Stimulated activated naive CD8-positive, alpha-beta T cell treated with anti-CD3 and anti-CD28 coated beads, Interleukin-15, amount 100 ng/mL, for 72 hours (primary cell): Measurements from ENCODE around the gene RAB14.
A peak's percentile ranks its signal among the peaks of the same experiment; 100 is the strongest.

Source experiments
- ATAC-seq: fragments of 150-1000 bp; cut with Tn5 transposase; 2 replicates; pipeline ENCODE4 v1.10.0; 2021; ENCODE audit warnings: mild to moderate bottlenecking, moderate library complexity
- DNase-seq, 2 donors: peaks; one replicate each; pipeline ENCODE4 v3.0.0; 2021 to 2022
- H3K27ac Mint-ChIP-seq, 2 donors: one replicate each; pipeline ENCODE4 v1.8.0; 2022; ENCODE audit warnings: mild to moderate bottlenecking in 2 of 2, mixed read lengths in 2 of 2, moderate library complexity in 2 of 2
- H3K27me3 Mint-ChIP-seq: one replicate; pipeline ENCODE4 v1.8.0; 2022; ENCODE audit warnings: mixed read lengths
- H3K4me1 Mint-ChIP-seq: one replicate; pipeline ENCODE4 v1.8.0; 2022; ENCODE audit warnings: mild to moderate bottlenecking, mixed read lengths
- H3K4me3 Mint-ChIP-seq, 2 donors: one replicate each; pipeline ENCODE4 v1.8.0; 2022; ENCODE audit warnings: mild to moderate bottlenecking in 2 of 2, mixed read lengths in 2 of 2, moderate library complexity in 1 of 2
- H3K9me3 Mint-ChIP-seq, 2 donors: one replicate each; pipeline ENCODE4 v1.8.0; 2022; ENCODE audit warnings: mixed read lengths in 2 of 2

RAB14 gene

DNA sequence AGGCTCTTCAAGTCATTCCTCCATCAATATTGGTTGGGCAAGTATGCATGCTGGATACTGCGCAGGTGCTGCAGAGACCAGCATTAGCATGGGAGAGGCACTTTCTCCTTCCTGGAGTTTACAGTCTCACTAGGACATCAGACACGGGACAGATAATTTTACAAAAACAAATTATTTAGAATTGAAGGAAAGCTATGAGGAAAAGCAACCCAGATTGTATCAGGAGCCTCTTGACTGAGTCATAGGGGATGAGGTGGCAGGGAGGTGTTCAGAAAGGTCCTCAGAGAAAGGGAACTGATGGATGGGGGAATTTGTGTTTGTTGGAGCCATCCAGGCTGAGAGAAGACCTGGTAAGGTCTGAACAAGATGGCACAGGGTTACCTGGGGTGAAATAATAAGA, 24.5 kb upstream of the RAB14 start:
- ATAC-seq (no peak), DNase-seq (no peak)
- Mint-ChIP-seq H3K9me3 (no peaks in the 10 kb centered on the region), H3K27ac (no peak overlapping the region), H3K27me3 (no peaks in the 10 kb centered on the region), H3K4me3 (no peak overlapping the region), H3K4me1 (no peaks in the 10 kb centered on the region)

DNA sequence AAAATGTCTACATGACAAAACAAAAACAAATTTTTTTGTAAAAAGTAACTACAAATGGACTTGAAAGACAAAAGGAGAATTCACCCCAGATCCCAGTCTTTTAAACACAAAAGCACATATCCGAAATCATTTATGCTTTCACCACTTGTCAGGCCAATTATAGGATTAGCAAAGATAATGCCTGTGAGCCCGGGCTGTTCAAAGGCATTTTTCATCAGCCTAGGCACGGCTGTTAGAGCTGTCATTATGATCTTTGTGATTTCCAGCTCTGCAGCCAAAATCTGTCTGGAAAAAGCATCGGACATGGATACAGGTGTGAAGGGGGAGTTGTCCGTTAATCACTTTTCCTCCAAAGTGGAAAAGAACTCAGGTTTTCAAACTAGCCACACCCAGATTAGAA, 23.6 kb upstream of the RAB14 start:
- H3K27ac Mint-ChIP-seq, result no peak overlapping the region
- ATAC-seq, result no peak
- peaks cover 3% of the 10 kb centered on the region for H3K4me1 Mint-ChIP-seq
- H3K4me3 Mint-ChIP-seq, result no peak overlapping the region
- DNase-seq, result no peak
- H3K27me3 Mint-ChIP-seq, result no peaks in the 10 kb centered on the region
- no peaks in the 10 kb centered on the region for H3K9me3 Mint-ChIP-seq

DNA sequence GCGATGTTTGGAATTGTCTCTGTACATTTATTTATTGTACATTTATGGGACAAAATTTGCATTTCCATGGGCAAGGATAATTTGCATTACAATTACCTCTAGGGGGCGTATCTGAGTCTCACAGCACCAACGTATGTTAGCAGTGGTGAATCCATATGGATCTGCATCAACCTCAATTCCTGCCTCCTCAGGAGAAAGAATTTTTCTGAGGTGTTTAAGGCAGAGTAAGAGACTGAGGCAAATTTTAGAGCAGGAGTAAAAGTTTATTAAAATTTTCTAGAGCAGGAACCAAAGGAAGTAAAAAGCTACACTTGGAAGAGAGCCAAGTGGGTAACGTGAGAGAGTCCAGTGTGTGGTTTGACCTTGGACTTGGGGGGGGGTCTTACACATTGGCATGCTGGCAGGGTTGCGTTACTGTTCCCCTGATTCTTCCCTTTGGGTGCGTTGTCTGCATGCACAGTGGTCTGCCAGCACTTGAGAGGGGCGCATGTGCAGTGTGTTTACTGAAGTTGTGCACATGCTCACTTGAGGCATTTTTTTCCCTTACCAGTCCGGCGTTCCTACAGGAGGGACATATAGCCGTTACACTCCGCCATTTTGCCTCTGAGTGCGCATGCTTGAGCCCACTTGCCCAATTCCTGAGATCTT, 21.0 kb upstream of the RAB14 start:
- no peak overlapping the region for H3K4me3 Mint-ChIP-seq
- ATAC-seq (no peak), DNase-seq (no peak)
- H3K9me3 Mint-ChIP-seq, result no peaks in the 10 kb centered on the region
- H3K27me3 Mint-ChIP-seq, result no peaks in the 10 kb centered on the region
- H3K4me1 Mint-ChIP-seq, result peaks cover 19% of the 10 kb centered on the region
- H3K27ac Mint-ChIP-seq, result no peak overlapping the region

DNA sequence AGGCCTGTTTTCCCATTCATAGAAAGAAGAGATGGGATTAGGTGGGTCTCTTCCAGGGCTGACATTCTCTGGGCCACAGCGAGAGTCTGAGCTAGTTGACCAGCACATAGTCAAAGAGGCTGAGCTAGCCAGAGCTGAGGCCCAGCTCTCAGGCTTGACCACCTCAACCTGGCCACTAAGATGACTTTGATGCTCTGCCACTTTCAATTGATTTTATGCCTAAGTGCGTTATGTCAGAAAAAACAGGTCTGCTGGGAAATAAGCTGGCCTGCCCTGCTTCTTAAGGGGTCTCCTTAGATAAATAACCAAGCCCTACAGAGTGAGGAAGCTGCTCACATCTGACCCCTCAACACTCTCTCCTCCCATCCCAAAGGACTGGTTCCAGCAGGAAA, 20.0 kb upstream of the RAB14 start:
- DNase-seq, result no peak
- Mint-ChIP-seq H3K9me3 (no peaks in the 10 kb centered on the region), H3K27ac (no peak overlapping the region), H3K4me1 (peaks cover 20% of the 10 kb centered on the region), H3K4me3 (no peak overlapping the region), H3K27me3 (no peaks in the 10 kb centered on the region)
- no peak for ATAC-seq

DNA sequence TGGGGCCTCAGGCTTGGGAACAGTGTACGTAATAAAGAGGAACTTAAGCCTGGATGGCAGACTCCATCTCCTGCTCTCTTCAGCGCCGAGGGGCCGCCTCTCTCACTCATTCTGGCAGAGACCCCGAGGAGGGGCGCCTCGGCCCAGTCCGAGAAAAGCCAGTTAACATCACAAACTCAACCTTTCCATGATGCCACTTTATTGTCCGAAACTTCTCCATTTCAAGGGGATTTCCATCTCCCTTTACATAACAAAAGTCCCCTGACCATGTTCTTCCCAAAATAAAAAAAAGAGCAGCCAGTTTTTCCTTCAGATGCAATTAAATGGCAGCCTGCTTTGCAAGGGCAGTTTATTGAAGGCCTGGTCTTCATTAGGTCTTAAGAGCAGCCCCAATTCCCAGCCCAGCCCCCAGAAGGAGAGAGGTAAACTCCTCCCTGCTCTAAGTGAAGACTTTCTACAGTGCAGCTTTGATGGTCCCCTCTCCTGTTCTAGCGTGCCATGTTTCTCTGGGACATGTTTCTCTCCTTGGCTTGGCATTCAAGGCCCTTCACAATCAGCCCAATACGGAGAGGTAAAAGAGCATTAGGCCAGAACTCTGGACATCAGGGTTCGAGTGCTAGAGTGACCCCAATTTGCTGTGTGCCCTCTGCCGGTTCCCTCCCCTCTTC, 19.5 kb upstream of the RAB14 start:
- Mint-ChIP-seq H3K4me3 (no peak overlapping the region), H3K27me3 (no peaks in the 10 kb centered on the region), H3K4me1 (peaks cover 25% of the 10 kb centered on the region), H3K27ac (no peak overlapping the region), H3K9me3 (no peaks in the 10 kb centered on the region)
- ATAC-seq (no peak), DNase-seq (no peak)

DNA sequence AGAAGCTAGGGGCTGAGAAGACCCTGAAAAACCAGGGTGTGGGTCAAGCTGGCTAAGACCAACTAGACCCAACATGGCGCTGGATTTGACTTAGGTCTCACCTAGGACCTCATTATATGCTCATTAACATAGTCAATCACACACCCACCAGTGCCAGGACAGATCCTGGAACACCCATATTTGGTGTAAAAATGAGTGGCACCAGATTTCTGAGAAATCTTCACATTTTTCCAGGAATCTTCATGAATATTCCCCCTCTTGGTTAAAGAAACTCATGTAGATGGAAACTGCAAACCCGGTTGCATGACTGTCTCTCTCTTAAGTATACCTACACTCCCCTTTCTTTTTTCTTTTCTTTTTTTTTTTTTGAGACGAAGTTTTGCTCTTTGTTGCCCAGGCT, 17.9 kb upstream of the RAB14 start:
- Mint-ChIP-seq H3K27me3 (no peaks in the 10 kb centered on the region), H3K4me1 (peaks cover 26% of the 10 kb centered on the region)

DNA sequence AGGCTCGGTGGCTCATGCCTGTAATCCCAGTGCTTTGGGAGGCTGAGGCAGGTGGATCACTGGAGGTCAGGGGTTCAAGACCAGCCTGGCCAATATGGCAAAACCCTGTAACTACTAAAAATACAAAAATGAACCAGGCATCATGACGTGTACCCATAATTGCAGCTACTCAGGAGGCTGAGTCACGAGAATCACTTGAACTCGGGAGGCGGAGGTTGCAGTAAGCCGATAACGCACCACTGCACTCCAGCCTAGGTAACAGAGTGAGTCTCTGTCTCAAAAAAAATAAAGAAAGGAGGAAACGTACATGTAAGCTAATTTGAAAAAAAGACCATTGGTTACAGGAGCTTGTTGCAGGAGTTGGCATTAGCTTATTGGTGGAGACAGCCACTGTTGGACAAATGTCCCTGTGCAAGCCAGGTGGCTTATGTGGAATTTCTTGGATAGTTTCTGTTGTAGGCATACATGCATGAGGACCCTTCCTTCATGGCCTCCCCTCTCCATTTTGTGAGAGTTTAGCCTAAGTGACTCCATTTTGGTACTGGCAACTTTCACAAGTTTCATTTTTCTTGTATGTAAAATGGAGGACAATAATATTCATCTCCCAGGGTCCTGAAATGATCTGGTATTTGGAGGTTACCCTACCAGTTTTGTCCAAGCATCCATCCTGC, 16.8 kb upstream of the RAB14 start:
- no peak overlapping the region for H3K4me3 Mint-ChIP-seq
- no peak overlapping the region for H3K27ac Mint-ChIP-seq

More for the DNA sequence above, 17.9 kb upstream of the RAB14 start:
- Mint-ChIP-seq H3K27ac (no peak overlapping the region), H3K9me3 (no peaks in the 10 kb centered on the region), H3K4me3 (no peak overlapping the region)
- DNase-seq, result no peak
- ATAC-seq, result no peak

DNA sequence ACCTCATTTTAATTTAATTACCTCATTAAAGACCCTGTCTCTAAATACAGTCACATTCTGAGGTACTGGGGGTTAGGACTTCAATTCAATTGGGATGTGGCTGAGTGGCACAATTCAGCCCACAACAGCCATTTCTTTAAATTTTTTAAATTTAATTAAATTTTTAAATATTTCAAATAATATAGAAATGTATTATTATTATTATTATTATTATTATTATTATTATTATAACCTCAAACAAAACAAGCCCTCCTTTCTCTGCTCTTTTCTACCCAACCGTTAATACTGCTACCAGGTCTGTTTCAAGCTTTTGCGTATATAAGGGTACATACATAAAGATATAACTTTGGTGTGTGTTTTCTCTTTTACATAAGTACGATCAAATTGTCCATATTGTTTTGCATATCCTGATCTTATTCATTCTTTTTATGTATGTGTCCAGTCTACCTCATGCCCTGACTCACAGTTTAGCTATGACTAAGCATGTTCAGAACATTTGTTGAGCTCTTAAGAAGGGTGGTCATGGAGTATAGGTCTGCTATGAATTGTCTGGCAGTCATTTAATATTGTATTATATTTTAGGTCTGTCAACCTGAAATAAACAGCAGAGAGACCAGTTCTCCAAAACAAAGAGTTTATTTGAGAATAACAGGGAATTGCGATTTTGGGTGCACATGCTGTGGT, 16.1 kb upstream of the RAB14 start:
- Mint-ChIP-seq H3K27ac (no peak overlapping the region), H3K27me3 (no peaks in the 10 kb centered on the region), H3K4me3 (no peak overlapping the region), H3K9me3 (no peaks in the 10 kb centered on the region), H3K4me1 (peaks cover 26% of the 10 kb centered on the region)
- DNase-seq, result no peak
- peak; percentile 84 for ATAC-seq

More for the DNA sequence above, 16.8 kb upstream of the RAB14 start:
- ATAC-seq (no peak), DNase-seq (no peak)
- Mint-ChIP-seq H3K9me3 (no peaks in the 10 kb centered on the region), H3K27me3 (no peaks in the 10 kb centered on the region), H3K4me1 (peaks cover 26% of the 10 kb centered on the region)

DNA sequence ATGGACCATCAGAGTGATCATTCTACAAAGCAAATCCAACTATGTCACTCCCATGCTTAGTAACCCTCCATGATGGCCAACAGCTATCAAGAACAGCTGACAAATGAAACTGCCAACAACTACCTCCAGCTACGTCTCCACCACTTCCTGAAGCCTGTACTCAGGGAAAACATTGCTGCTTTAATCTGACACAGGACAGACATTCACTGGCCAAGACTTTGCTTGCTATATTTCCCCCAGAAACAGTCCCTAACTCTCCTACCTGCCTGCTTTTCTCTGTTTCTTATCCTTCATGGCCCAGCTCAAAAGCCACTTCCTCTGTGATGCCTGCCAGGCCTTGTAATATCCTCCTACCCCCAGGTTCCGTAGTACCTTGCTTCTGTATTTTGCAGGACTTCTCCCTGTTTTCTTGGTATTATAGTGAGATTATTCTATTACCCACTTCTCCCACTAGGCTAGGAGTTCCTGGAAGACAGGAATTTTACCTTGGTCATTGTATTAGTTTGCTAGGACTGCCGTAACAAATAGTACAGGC, 14.7 kb upstream of the RAB14 start:
- Mint-ChIP-seq H3K27me3 (no peaks in the 10 kb centered on the region), H3K9me3 (no peaks in the 10 kb centered on the region), H3K4me1 (peaks cover 26% of the 10 kb centered on the region), H3K4me3 (no peak overlapping the region), H3K27ac (no peak overlapping the region)
- ATAC-seq (no peak), DNase-seq (no peak)

DNA sequence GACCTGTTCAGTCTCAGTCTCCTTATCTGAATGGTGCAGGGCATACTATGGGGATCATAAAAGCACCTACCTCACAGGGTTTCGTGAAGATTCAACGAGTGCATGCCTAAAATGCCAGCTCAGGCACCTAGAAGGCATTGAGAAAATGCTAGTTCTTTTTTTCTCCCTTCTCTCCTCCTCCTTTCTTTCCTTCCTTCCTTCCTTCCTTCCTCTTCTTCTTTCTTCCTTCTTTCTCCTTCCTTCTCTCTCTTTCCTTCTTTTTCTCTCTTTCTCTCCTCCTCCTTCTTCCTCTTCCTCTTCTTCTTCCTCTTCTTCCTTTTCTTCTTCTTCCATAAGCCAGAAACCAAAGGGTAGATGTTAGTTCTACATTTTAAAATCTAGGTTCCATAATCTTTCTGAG, 12.3 kb upstream of the RAB14 start:
- Mint-ChIP-seq H3K27me3 (no peaks in the 10 kb centered on the region), H3K27ac (no peak overlapping the region), H3K9me3 (no peaks in the 10 kb centered on the region), H3K4me3 (no peak overlapping the region), H3K4me1 (peaks cover 13% of the 10 kb centered on the region)
- no peak for DNase-seq
- no peak for ATAC-seq

DNA sequence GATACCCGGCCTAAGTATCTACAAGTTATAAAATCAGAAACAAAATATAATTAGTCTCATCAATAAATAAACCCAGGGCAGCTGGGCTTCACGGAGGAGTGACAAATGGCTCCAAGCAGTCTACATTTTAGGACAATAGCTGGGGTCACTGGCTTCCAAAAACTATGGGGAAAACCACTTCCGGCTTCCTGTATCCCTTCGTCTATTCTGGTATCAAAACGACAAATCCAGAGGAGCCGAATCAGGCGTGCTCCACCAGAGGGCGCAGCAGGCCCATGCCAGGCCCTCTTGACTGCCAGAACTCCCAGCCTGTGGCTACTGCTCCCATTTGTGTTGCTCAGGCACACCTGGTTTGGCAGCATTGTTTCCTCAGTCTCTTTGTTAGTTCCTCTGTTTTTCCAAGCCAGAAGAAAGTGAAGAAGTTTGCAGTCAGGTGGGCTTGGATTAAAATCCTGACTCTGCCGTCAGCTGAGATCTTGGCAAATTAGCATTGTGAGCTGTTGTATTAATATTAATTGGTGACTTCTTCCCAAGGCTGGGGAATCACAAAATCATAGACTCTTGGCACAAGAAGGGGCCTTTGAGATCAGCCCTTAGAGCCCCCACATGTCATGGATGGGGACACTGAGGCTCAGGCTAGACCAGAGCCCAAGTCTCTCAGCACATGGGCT, 11.6 kb upstream of the RAB14 start:
- peaks cover 14% of the 10 kb centered on the region for H3K4me1 Mint-ChIP-seq
- peak; percentile 54 to 70 for DNase-seq
- H3K4me3 Mint-ChIP-seq, result no peak overlapping the region
- peak; percentile 78 for ATAC-seq
- no peaks in the 10 kb centered on the region for H3K9me3 Mint-ChIP-seq
- H3K27me3 Mint-ChIP-seq, result no peaks in the 10 kb centered on the region
- peak overlapping the region in 1 of 2 donors; percentile 59 for H3K27ac Mint-ChIP-seq

DNA sequence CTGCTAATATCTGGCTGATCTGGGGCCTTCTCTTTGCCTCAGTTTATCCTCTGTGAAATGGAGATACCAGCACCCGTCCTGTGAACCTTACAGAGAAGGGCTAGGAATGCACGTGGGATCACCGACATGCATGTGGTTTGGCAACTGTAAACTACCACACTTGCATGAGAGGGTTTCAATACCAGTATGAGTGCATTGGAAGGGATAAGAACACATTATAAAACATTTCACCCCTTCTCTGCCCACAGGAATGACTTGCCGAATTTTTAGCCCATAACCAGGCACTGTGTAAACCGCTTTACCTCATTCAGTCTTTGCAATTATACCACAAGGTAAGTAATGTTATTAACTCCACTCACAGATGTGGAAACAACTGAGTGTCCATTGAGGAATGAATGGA, 8.9 kb upstream of the RAB14 start:
- peak; percentile 53 for ATAC-seq
- H3K27ac Mint-ChIP-seq, result no peak overlapping the region
- no peak for DNase-seq
- H3K4me1 Mint-ChIP-seq, result peaks cover 22% of the 10 kb centered on the region
- no peaks in the 10 kb centered on the region for H3K27me3 Mint-ChIP-seq
- H3K4me3 Mint-ChIP-seq, result no peak overlapping the region
- no peaks in the 10 kb centered on the region for H3K9me3 Mint-ChIP-seq

DNA sequence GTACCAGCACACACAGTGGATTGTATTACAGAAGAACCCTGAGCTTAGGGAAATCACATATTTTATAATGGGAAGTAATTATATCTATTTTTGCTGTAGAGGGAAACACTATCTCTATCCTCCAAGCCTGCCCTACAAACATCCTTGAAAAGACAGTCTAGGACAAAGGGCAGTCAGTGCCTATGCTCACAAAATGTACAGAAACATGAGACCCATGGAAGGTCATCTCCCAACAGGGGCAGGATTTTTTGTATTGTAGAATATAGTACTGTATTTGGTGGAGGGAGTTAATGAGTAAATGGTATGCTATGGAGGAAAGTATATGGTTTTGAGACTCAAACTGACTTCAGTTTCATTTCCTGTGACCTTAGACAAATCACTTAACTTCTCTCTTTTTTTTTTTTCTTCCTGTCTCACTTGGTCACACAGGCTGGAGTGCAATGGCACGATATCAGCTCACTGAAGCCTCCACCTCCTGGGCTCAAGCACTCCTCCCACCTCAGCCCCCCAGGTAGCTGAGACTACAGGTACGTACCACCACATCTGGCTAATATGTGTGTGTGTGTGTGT, 5.8 kb upstream of the RAB14 start:
- Mint-ChIP-seq H3K27ac (no peak overlapping the region), H3K27me3 (no peaks in the 10 kb centered on the region), H3K4me1 (peaks cover 33% of the 10 kb centered on the region), H3K9me3 (no peaks in the 10 kb centered on the region), H3K4me3 (peak overlapping the region in 1 of 2 donors; percentile 51)
- DNase-seq (no peak), ATAC-seq (peak; percentile 77)

DNA sequence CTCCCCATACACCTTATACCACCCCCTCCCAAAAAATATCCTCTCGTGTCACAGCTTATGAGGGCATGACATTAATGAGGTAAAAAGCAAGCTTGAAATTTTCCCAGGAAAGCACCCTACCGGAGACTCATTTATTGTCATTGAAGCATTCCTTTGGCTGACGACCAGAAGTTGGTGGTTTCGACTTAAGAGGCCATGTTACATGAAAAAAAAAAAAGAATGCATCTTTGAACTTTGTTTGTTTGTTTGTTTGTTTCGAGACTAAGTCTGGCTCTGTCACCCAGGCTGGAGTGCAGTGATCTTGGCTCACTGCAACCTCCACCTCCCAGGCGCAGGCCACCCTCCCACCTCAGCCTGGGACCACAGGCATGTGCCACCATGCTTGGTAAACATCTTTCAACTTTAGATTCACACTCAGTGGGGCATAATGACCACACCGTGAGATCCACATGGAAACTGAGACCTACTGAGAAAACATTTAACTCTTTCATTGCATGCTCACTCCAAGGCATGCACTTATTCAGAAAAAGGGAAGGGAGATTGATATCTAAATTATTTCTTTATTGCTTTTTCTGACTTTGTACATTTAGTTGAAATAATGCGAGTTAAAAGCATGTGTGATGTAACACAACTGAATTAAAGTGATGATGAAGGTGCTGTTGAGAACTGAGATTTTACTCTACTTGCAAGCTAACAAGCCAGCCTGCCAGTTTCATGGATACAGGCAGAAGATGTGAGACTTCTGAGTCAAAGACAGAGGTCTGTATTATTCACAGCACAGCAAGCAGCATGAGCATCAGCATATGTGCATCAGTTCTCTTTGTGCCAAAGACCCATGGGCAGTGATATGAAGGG, 5.1 kb upstream of the RAB14 start:
- H3K27me3 Mint-ChIP-seq, result no peaks in the 10 kb centered on the region
- peak overlapping the region in 1 of 2 donors; percentile 51 for H3K4me3 Mint-ChIP-seq
- peaks cover 33% of the 10 kb centered on the region for H3K4me1 Mint-ChIP-seq
- DNase-seq, result no peak
- H3K27ac Mint-ChIP-seq, result no peak overlapping the region
- ATAC-seq, result peak; percentile 65
- no peaks in the 10 kb centered on the region for H3K9me3 Mint-ChIP-seq
